Skeletal muscle tissue (tissue), 4 donors: ENCODE measurements around the gene ESRRG. TPM values are rescaled to one million over a fixed set of nuclear protein-coding genes. Genes with fewer than 3 reads are reported as not detected.

Source experiments
- H3K27ac ChIP-seq: one replicate; pipeline ENCODE4 v1.7.0; 2013; ENCODE audit warnings: mild to moderate bottlenecking, low read depth, low read length, inconsistent platforms
- H3K27me3 ChIP-seq, 3 donors: one replicate each; pipeline ENCODE4 v1.7.0; 2013; ENCODE audit warnings: low read length in 3 of 3; ENCODE audit not compliant: control insufficient read depth in 3 of 3, insufficient read depth in 3 of 3
- H3K36me3 ChIP-seq, 3 donors: one replicate each; pipeline ENCODE4 v1.7.0; 2013; ENCODE audit warnings: low read length in 3 of 3; ENCODE audit not compliant: control insufficient read depth in 3 of 3, insufficient read depth in 3 of 3
- H3K4me1 ChIP-seq, 3 donors: one replicate each; pipeline ENCODE4 v1.7.0; 2013; ENCODE audit warnings: low read length in 3 of 3, mild to moderate bottlenecking in 3 of 3; ENCODE audit not compliant: control insufficient read depth in 3 of 3, insufficient read depth in 3 of 3
- H3K4me3 ChIP-seq, 3 donors: one replicate each; pipeline ENCODE4 v1.7.0; 2013; ENCODE audit warnings: low read length in 3 of 3
- H3K9ac ChIP-seq, 3 donors: one replicate each; pipeline ENCODE4 v1.7.0; 2013; ENCODE audit warnings: low read length in 3 of 3, mild to moderate bottlenecking in 3 of 3, moderate library complexity in 2 of 3, low read depth in 1 of 3
- H3K9me3 ChIP-seq, 3 donors: one replicate each; pipeline ENCODE4 v1.7.0; 2013; ENCODE audit warnings: low read length in 3 of 3; ENCODE audit not compliant: control insufficient read depth in 3 of 3
- total RNA-seq: library from RNA; depleted of rRNA; stranded (reverse); fragments of >200 nt; gene quantifications from one replicate; pipeline ENCODE4 v1.2.3, GENCODE V29; 2014
- donor health status: Osteomylitis.

The ESRRG gene
- total RNA-seq, 1 donor from 2014 or later: 25.1 TPM

- Histone ChIP-seq H3K4me3 (no peak overlapping the region), H3K36me3 (no peaks in the 10 kb centered on the region), H3K27ac (no peak overlapping the region), H3K9ac (no peak overlapping the region), H3K27me3 (no peaks in the 10 kb centered on the region), H3K9me3 (no peaks in the 10 kb centered on the region), H3K4me1 (no peaks in the 10 kb centered on the region)
Measured at GRCh38 chr1:216682752-216683151, 40.5 kb downstream of the ESRRG start.

GRCh38 chr1:216679108-216679507, 44.1 kb downstream of the ESRRG start:
- no peak overlapping the region for H3K27ac ChIP-seq
- no peak overlapping the region for H3K4me3 ChIP-seq
- no peaks in the 10 kb centered on the region for H3K27me3 ChIP-seq
- no peaks in the 10 kb centered on the region for H3K9me3 ChIP-seq
- no peaks in the 10 kb centered on the region for H3K4me1 ChIP-seq
- H3K9ac ChIP-seq: no peak overlapping the region
- peaks cover 0 to 4% (median 3%) of the 10 kb centered on the region in 3 donors for H3K36me3 ChIP-seq

GRCh38 chr1:216670118-216670883, 52.9 kb downstream of the ESRRG start:
- no peak overlapping the region for H3K27ac ChIP-seq
- H3K9me3 ChIP-seq: no peaks in the 10 kb centered on the region
- no peaks in the 10 kb centered on the region for H3K36me3 ChIP-seq
- H3K4me3 ChIP-seq: no peak overlapping the region
- H3K27me3 ChIP-seq: no peaks in the 10 kb centered on the region
- no peak overlapping the region for H3K9ac ChIP-seq
- peaks cover 0 to 3% (median 0%) of the 10 kb centered on the region in 3 donors for H3K4me1 ChIP-seq

DNA sequence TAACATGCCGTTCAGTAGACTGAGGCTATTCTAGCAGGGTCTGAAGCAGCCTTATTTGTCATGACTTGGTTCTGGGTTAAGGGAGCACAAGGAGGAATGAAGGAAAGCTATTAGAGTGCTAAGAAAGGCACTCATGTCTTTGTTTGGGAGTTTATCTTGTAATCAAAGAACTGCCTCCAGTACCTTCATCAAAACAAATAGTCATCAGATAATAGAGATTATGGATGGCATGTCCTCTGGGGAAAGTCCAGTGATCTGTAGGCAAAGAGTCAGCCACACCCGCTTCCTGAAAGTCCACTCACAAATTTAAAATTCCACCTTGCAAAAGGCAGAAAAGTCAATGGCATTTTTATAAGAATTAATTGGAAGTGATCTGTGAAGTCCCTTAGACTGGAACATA, 56.8 kb downstream of the ESRRG start:
- no peak overlapping the region for H3K9ac ChIP-seq
- H3K4me3 ChIP-seq: no peak overlapping the region
- H3K4me1 ChIP-seq: peaks cover 0 to 3% (median 0%) of the 10 kb centered on the region in 3 donors
- no peaks in the 10 kb centered on the region for H3K27me3 ChIP-seq
- no peak overlapping the region for H3K27ac ChIP-seq
- H3K9me3 ChIP-seq: no peaks in the 10 kb centered on the region
- no peaks in the 10 kb centered on the region for H3K36me3 ChIP-seq

GRCh38 chr1:216665856-216666255, 57.4 kb downstream of the ESRRG start:
- Histone ChIP-seq H3K36me3 (no peaks in the 10 kb centered on the region), H3K4me1 (peaks cover 0 to 3% (median 0%) of the 10 kb centered on the region in 3 donors), H3K9me3 (no peaks in the 10 kb centered on the region), H3K27me3 (no peaks in the 10 kb centered on the region), H3K9ac (no peak overlapping the region), H3K4me3 (no peak overlapping the region), H3K27ac (no peak overlapping the region)

DNA sequence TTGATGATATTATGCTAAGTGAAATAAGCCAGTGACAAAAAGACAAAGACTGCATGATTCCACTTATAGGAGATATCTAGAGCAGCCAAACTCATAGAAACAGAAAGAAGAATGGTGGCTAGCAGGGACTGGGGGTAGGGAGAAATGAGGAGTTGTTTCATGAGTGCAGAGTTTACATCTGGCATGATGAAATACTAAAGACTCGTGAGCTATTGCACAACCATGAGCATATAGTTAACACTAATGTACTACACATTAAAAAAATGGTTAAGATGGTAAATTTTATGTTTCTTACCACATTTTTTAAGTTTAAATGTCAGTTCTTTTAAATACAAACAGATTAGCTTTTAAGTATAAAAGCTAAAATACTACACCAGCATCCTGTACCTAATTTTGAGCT, 57.8 kb downstream of the ESRRG start:
- peaks cover 0 to under 1% (median 0%) of the 10 kb centered on the region in 3 donors for H3K4me1 ChIP-seq
- no peaks in the 10 kb centered on the region for H3K9me3 ChIP-seq
- H3K9ac ChIP-seq: no peak overlapping the region
- H3K27ac ChIP-seq: no peak overlapping the region
- H3K27me3 ChIP-seq: no peaks in the 10 kb centered on the region
- no peaks in the 10 kb centered on the region for H3K36me3 ChIP-seq
- no peak overlapping the region for H3K4me3 ChIP-seq

DNA sequence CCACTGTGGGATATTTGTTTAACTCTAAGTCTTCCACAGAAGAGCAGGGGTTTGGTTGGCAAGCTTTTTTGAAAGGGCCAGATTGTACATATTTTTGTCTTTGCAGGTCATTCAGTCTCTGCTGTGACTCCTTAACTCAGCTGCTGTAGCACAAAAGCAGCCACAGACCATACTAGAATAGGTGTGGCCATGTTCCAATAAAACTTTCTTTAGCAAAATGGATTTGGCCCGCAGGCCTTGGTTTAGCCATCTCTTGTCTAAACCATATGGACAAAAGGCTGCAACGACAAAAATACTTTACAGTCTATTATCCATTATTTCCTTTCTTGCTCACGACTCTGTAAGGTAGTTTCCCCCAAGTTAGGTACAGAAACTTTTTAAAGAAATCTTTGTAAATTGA, 60.5 kb downstream of the ESRRG start:
- Histone ChIP-seq H3K36me3 (no peaks in the 10 kb centered on the region), H3K27me3 (no peaks in the 10 kb centered on the region), H3K4me3 (no peak overlapping the region), H3K27ac (no peak overlapping the region), H3K9ac (no peak overlapping the region), H3K9me3 (no peaks in the 10 kb centered on the region), H3K4me1 (no peaks in the 10 kb centered on the region)

DNA sequence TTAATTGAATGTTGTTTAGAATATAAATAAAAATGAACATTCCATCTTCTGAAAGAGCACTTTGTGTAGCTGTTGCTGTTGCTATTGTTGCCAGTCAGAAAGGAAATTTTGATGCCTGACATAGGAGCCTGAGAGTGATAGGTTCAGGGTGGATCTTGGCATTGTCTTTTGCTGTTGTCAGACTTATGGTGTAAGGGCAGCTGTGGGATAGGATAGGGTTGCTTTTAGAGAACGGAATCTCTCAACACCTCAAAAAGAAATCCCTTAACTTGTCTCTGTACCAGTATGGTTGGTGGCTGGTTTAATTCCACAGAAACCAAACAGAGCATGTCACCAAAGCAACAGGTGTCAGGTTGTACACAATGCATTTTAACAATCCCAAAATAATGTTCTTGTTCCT, 62.7 kb downstream of the ESRRG start:
- H3K4me1 ChIP-seq: no peaks in the 10 kb centered on the region
- no peaks in the 10 kb centered on the region for H3K27me3 ChIP-seq
- no peak overlapping the region for H3K9ac ChIP-seq
- H3K4me3 ChIP-seq: no peak overlapping the region
- no peaks in the 10 kb centered on the region for H3K36me3 ChIP-seq
- no peaks in the 10 kb centered on the region for H3K9me3 ChIP-seq
- H3K27ac ChIP-seq: no peak overlapping the region

GRCh38 chr1:216653001-216653400, 70.2 kb downstream of the ESRRG start:
- Histone ChIP-seq H3K9ac (no peak overlapping the region), H3K27me3 (no peaks in the 10 kb centered on the region), H3K9me3 (no peaks in the 10 kb centered on the region), H3K27ac (no peak overlapping the region), H3K4me1 (no peaks in the 10 kb centered on the region), H3K36me3 (no peaks in the 10 kb centered on the region), H3K4me3 (no peak overlapping the region)

DNA sequence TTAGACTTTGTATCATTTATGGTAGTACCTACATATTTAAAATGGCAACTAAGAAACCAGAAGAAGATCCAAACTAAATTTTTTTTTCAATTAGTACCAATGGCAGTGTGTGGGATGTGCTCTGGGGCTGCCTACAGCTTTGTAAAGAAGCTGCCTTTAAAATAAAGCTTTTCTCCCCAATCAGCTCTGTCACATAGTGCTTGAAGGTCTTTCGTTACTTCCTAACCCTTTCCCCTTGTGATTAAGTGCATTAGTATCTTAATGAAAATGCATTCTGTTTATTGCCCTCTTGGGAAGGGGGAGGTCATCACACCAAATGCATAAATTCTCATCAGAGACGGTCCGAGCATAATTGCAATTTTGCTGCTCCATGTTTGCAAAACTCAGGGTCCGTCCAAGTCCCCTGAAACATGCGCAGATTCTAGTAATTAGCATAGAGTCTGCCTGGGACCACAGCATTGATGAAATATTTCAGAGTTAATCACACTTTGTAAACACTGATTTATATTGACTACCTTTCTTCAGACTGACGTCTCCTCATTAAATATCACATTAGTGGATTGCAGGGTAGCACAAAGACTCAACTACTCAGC, 71.3 kb downstream of the ESRRG start:
- no peaks in the 10 kb centered on the region for H3K9me3 ChIP-seq
- H3K27ac ChIP-seq: no peak overlapping the region
- H3K36me3 ChIP-seq: no peaks in the 10 kb centered on the region
- H3K27me3 ChIP-seq: no peaks in the 10 kb centered on the region
- H3K4me3 ChIP-seq: no peak overlapping the region
- H3K9ac ChIP-seq: no peak overlapping the region
- no peaks in the 10 kb centered on the region for H3K4me1 ChIP-seq
